HepG2 (cell line): ENCODE data around the gene APOC3. TPM values are rescaled to one million over a fixed set of nuclear protein-coding genes. Genes with fewer than 3 reads are reported as not detected.

ENCODE experiments used
- ATAC-seq: fragments of 200-7000 bp; cut with Tn5 transposase; 3 replicates; pipeline ENCODE4 v1.9.1; 2020; ENCODE audit warnings: mild to moderate bottlenecking, moderate library complexity
- BruUV-seq: library from RNA; stranded (reverse); fragments of 400-500 nt; replicated peaks from 2 replicates; lab custom pipeline; 2021; lab: Mats Ljungman, UMichigan
- CTCF ChIA-PET: fragments of 300-600 bp; formaldehyde crosslinking; extraction: SDS; loops from one replicate; lab custom pipeline; 2021; ENCODE audit warnings: low total read pairs, inconsistent platforms, low intra/inter-chr PET ratio; lab: Yijun Ruan, JAX
- POLR2A ChIA-PET: fragments of 350-600 bp; sonication (Branson Sonifier 250); formaldehyde crosslinking; loops from one replicate; lab custom pipeline; 2020; ENCODE audit warnings: antibody characterized with exemption, inconsistent platforms; lab: Yijun Ruan, JAX
- DNase-seq: peaks from one replicate; pipeline ENCODE4 v3.0.0-alpha.2; 2015; ENCODE audit warnings: low spot score
- FAIRE-seq: peaks from 3 replicates; lab custom pipeline; 2011; peaks lifted over from hg19 to GRCh38; lab: Jason Lieb, UNC
- H2AFZ ChIP-seq: one replicate; pipeline ENCODE4 v1.6.1; 2011; ENCODE audit warnings: low read length, inconsistent platforms
- H3K27ac ChIP-seq: fragments of 300-600 bp; 3 replicates; pipeline ENCODE4 v1.8.0; 2011; ENCODE audit warnings: mixed run types, mild to moderate bottlenecking, mixed read lengths, low read length, inconsistent platforms; ENCODE audit not compliant: insufficient read depth; ENCODE audit errors: extremely low read length
- H3K27me3 ChIP-seq, 2 experiments: fragments of 200-600 bp in 1 of 2; 2 replicates in 1 of 2; 3 replicates in 1 of 2; pipeline versions ENCODE4 v1.6.0 to v1.8.0; 2011; ENCODE audit warnings: low read length in 2 of 2, mild to moderate bottlenecking in 2 of 2, moderate library complexity in 2 of 2, inconsistent platforms in 1 of 2; ENCODE audit not compliant: insufficient read depth in 2 of 2, control insufficient read depth in 1 of 2
- H3K36me3 ChIP-seq, 2 experiments: fragments of 200-600 bp in 1 of 2; replicated peaks in 1 of 2; 2 replicates in 1 of 2; 3 replicates in 1 of 2; pipeline versions ENCODE4 v1.5.1 to v1.8.0; 2011; ENCODE audit warnings: low read length in 2 of 2, inconsistent platforms in 1 of 2; ENCODE audit not compliant: insufficient read depth in 2 of 2, control insufficient read depth in 1 of 2
- H3K4me1 ChIP-seq: 2 replicates; pipeline ENCODE4 v1.5.1; 2012; ENCODE audit warnings: low read length, inconsistent platforms; ENCODE audit not compliant: insufficient read depth
- H3K4me2 ChIP-seq: 2 replicates; pipeline ENCODE4 v1.6.0; 2011; ENCODE audit warnings: low read depth, low read length, inconsistent platforms
- H3K4me3 ChIP-seq, 3 experiments: fragments of 200-600 bp in 1 of 3; sonication (generic), shearing (Covaris generic) in 1 of 3; replicated peaks in 1 of 3; 2 replicates each; pipeline ENCODE4 v1.5.1; 2011 to 2016; ENCODE audit warnings: low read length in 3 of 3, inconsistent platforms in 2 of 3, low read depth in 2 of 3, mild to moderate bottlenecking in 2 of 3, control low read depth in 1 of 3, mixed read lengths in 1 of 3; ENCODE audit not compliant: insufficient read depth in 1 of 3
- H3K79me2 ChIP-seq: one replicate; pipeline ENCODE4 v1.6.1; 2011; ENCODE audit warnings: low read length, inconsistent platforms; ENCODE audit not compliant: insufficient read depth
- H3K9ac ChIP-seq: 2 replicates; pipeline ENCODE4 v1.6.0; 2011; ENCODE audit warnings: mild to moderate bottlenecking, low read depth, low read length, inconsistent platforms; ENCODE audit not compliant: insufficient read depth
- H3K9me3 ChIP-seq: 2 replicates; pipeline ENCODE4 v1.5.1; 2012; ENCODE audit warnings: mild to moderate bottlenecking, low read length
- H4K20me1 ChIP-seq: 2 replicates; pipeline ENCODE4 v1.6.0; 2011; ENCODE audit warnings: inconsistent platforms, mild to moderate bottlenecking, low read length, moderate library complexity; ENCODE audit not compliant: insufficient read depth
- AKNA ChIP-seq: sonication (generic); formaldehyde crosslinking; IDR thresholded peaks from 2 replicates; pipeline ENCODE4 v1.4.0; 2020; ENCODE audit warnings: missing genetic modification reagents, borderline replicate concordance
- CREM ChIP-seq, 2 experiments: sonication (generic) in 1 of 2; formaldehyde crosslinking in 1 of 2; IDR thresholded peaks; 2 replicates each; pipeline versions ENCODE4 v1.4.0 to v1.6.1; 2016 to 2020; ENCODE audit warnings: antibody characterized with exemption in 1 of 2, mild to moderate bottlenecking in 1 of 2, missing genetic modification reagents in 1 of 2
- FOXA3 ChIP-seq: IDR thresholded peaks from 2 replicates; pipeline ENCODE4 v1.6.1; 2016; ENCODE audit warnings: missing genetic modification reagents, missing compliant biosample characterization
- FOXP1 ChIP-seq, 2 experiments: fragments of 450-650 bp in 1 of 2; IDR thresholded peaks; 2 replicates each; pipeline ENCODE4 v1.6.1; 2017 to 2018; ENCODE audit warnings: antibody characterized with exemption in 1 of 2
- KDM2A ChIP-seq: sonication (generic); formaldehyde crosslinking; IDR thresholded peaks from 2 replicates; pipeline ENCODE4 v1.4.0; 2020; ENCODE audit warnings: low read depth, missing genetic modification reagents, borderline replicate concordance
- NKX3-1 ChIP-seq: sonication (generic); formaldehyde crosslinking; IDR thresholded peaks from 2 replicates; pipeline ENCODE4 v1.5.0; 2020; ENCODE audit warnings: missing genetic modification reagents
- PATZ1 ChIP-seq: sonication (generic); formaldehyde crosslinking; IDR thresholded peaks from 2 replicates; pipeline ENCODE4 v1.4.0; 2020; ENCODE audit warnings: missing genetic modification reagents
- SMC3 ChIP-seq: IDR thresholded peaks from 2 replicates; pipeline ENCODE4 v1.6.1; 2011; ENCODE audit warnings: low read length, improper control_type of control experiment
- SOX6 ChIP-seq, 2 experiments: fragments of 450-650 bp in 1 of 2; sonication (generic) in 1 of 2; formaldehyde crosslinking in 1 of 2; IDR thresholded peaks; 2 replicates each; pipeline versions ENCODE4 v1.4.0 to v1.6.1; 2017 to 2020; ENCODE audit warnings: antibody characterized with exemption in 1 of 2, mild to moderate bottlenecking in 1 of 2, missing genetic modification reagents in 1 of 2
- WGBS: methylation state at CpG from one replicate; pipeline ENCODE4 v1.1.6; 2017; ENCODE audit warnings: low lambda C conversion rate; 5-methylcytosine and 5-hydroxymethylcytosine counted together
- in situ Hi-C: cut with HindIII; loops from 2 replicates; pipeline ENCODE4 v1.10.0; 2017; ENCODE audit warnings: low pct_unique_long_range_greater_than_20kb; ENCODE audit not compliant: extremely low pct_ligation_motif_present
- intact Hi-C: fragments of 100-400 bp; cut with micrococcal nuclease; formaldehyde crosslinking; loops from one replicate; pipeline ENCODE4 v1.10.0; 2022; ENCODE audit not compliant: unreplicated experiment
- polyA plus RNA-seq, 8 experiments: library from polyadenylated mRNA; depleted of rRNA in 3 of 8; stranded (reverse) in 7 of 8; unstranded in 1 of 8; fragments of >200 nt; fragmentation: Illumina TruSeq in 4 of 8; extraction: Trizol in 4 of 8; gene quantifications; 2 replicates each; pipeline versions ENCODE4 v1.2.1 to v1.2.3, GENCODE V29; 2011 to 2016; ENCODE audit warnings: low read depth in 4 of 8, missing spikeins in 1 of 8, mixed read lengths in 1 of 8; ENCODE audit not compliant: insufficient read depth in 1 of 8
- total RNA-seq, 5 experiments: library from RNA; depleted of rRNA; stranded (reverse); fragments of >200 nt; fragmentation: Illumina TruSeq; extraction: Trizol; gene quantifications; 2 replicates each; pipeline ENCODE4 v1.2.3, GENCODE V29; 2016; ENCODE audit warnings: low read depth in 1 of 5

The APOC3 gene
- total and polyA plus RNA-seq, 2 of the 13 experiments (the other 11 are each of a cell fraction or from before 2014, with no cell fraction given) = 314 to 687 TPM

- POLR2A ChIA-PET = no interaction called here
- CTCF ChIA-PET = no interaction called here
- H3K9me3 ChIP-seq = no peaks in the 10 kb centered on the region
- H4K20me1 ChIP-seq = no peaks in the 10 kb centered on the region
- no peak overlapping the region for H2AFZ ChIP-seq
- no peak for ATAC-seq
- in situ Hi-C loops (no loop called here), intact Hi-C loops (no loop called here)
- no peak overlapping the region for H3K4me2 ChIP-seq
- H3K27me3 ChIP-seq = no peaks in the 10 kb centered on the region
- no peak for FAIRE-seq
- BruUV-seq = no TSS peak
- no peak overlapping the region for H3K9ac ChIP-seq
- TF ChIP-seq CREM (IDR thresholded peaks at IDR 0.05) (no peak), CREM (CRISPR knock-in tag; IDR thresholded peaks at IDR 0.05) (no peak)
- H3K36me3 ChIP-seq = peaks cover 24 to 88% of the 10 kb centered on the region in 2 experiments
- H3K27ac ChIP-seq = no peak overlapping the region
- no peaks in the 10 kb centered on the region for H3K79me2 ChIP-seq
- H3K4me1 ChIP-seq = peaks cover 20% of the 10 kb centered on the region
- WGBS = 96% methylated on average over 3 of the region's 3 CpGs
- no peak for DNase-seq
- no peak overlapping the region for H3K4me3 ChIP-seq
These were observed 38.4 kb downstream of the APOC3 start for GRCh38 chr11:116868066-116868465.

- H3K79me2 ChIP-seq = no peaks in the 10 kb centered on the region
- no peak overlapping the region for H2AFZ ChIP-seq
- no TSS peak for BruUV-seq
- FAIRE-seq (peak; percentile 60), ATAC-seq (peak; percentile 87), DNase-seq (peak; percentile 52)
- in situ Hi-C loops (loop anchor here (5.0 kb wide), 1 partner anchor 363 kb away; the partner anchor contains the start of genes PCSK7 and RNF214), intact Hi-C loops (no loop called here)
- ChIA-PET POLR2A (interaction anchor here (0.8 to 1.9 kb wide), 4 partner anchors 33 to 81 kb away, joined by 3 to 21 read pairs (median 4); partner anchors contain the start of genes APOA1, APOA5 and ZPR1), CTCF (interaction anchor here (1.2 kb wide), 1 partner anchor 236 kb away, joined by 3 read pairs; no protein-coding TSS in a partner anchor)
- no peaks in the 10 kb centered on the region for H3K9me3 ChIP-seq
- H3K36me3 ChIP-seq = peaks cover 24 to 87% of the 10 kb centered on the region in 2 experiments
- H3K4me1 ChIP-seq = peaks cover 20% of the 10 kb centered on the region
- H3K27me3 ChIP-seq = no peaks in the 10 kb centered on the region
- no peaks in the 10 kb centered on the region for H4K20me1 ChIP-seq
- H3K4me2 ChIP-seq = no peak overlapping the region
- H3K4me3 ChIP-seq = no peak overlapping the region
- 52% methylated on average over 4 of the region's 4 CpGs for WGBS
- no peak overlapping the region for H3K9ac ChIP-seq
- H3K27ac ChIP-seq = no peak overlapping the region
- TF ChIP-seq SMC3 = peak; percentile 33; the same call in 1 of the 2 replicates
- TF ChIP-seq AKNA (CRISPR knock-in tag) = no peak
- no peak for TF ChIP-seq NKX3-1 (CRISPR knock-in tag)
- peak; percentile 63 for TF ChIP-seq FOXA3 (CRISPR knock-in tag)
- no peak for TF ChIP-seq KDM2A (CRISPR knock-in tag)
- TF ChIP-seq SOX6 (IDR thresholded peaks at IDR 0.05) = no peak
- TF ChIP-seq SOX6 (CRISPR knock-in tag; IDR thresholded peaks at IDR 0.05) = peak; percentile 76
- peak; percentile 61 for TF ChIP-seq PATZ1 (CRISPR knock-in tag)
- no peak for TF ChIP-seq FOXP1 (IDR thresholded peaks at IDR 0.05)
- TF ChIP-seq FOXP1 (CRISPR knock-in tag; IDR thresholded peaks at IDR 0.05) = peak; percentile 38; the same call in 1 of the 2 replicates
These were observed 39.9 kb downstream of the APOC3 start for GRCh38 chr11:116869610-116870009.
